HEK293 (cell line): Measurements from ENCODE around the gene SIRT7.

Experiments used
- CTCF ChIP-seq: fragments of 450-650 bp; formaldehyde crosslinking; IDR thresholded peaks from 2 replicates; pipeline ENCODE4 v1.5.1; 2016; ENCODE audit warnings: missing biosample characterization, missing genetic modification characterization
- HOXC10 ChIP-seq: sonication (generic); formaldehyde crosslinking; IDR thresholded peaks from 2 replicates; pipeline ENCODE4 v1.8.1; 2023; ENCODE audit warnings: mild to moderate bottlenecking, missing genetic modification reagents
- INSM2 ChIP-seq: fragments of 450-650 bp; formaldehyde crosslinking; IDR thresholded peaks from 2 replicates; pipeline ENCODE4 v1.5.1; 2016; ENCODE audit warnings: missing biosample characterization, missing genetic modification characterization
- KLF17 ChIP-seq: fragments of 450-650 bp; formaldehyde crosslinking; IDR thresholded peaks from 2 replicates; pipeline ENCODE4 v1.5.1; 2016; ENCODE audit warnings: missing biosample characterization, missing genetic modification characterization
- MEIS1 ChIP-seq: sonication (generic); formaldehyde crosslinking; IDR thresholded peaks from 2 replicates; pipeline ENCODE4 v1.8.1; 2022; ENCODE audit warnings: missing genetic modification reagents, mild to moderate bottlenecking, borderline replicate concordance
- MZF1 ChIP-seq: fragments of 450-650 bp; formaldehyde crosslinking; IDR thresholded peaks from 2 replicates; pipeline ENCODE4 v1.5.1; 2017; ENCODE audit warnings: missing biosample characterization, missing genetic modification characterization, borderline replicate concordance
- SCRT1 ChIP-seq: fragments of 450-650 bp; formaldehyde crosslinking; IDR thresholded peaks from 2 replicates; pipeline ENCODE4 v1.5.1; 2016; ENCODE audit warnings: missing biosample characterization, missing genetic modification characterization, borderline replicate concordance
- ZIC2 ChIP-seq: fragments of 450-650 bp; formaldehyde crosslinking; IDR thresholded peaks from 2 replicates; pipeline ENCODE4 v1.5.1; 2016; ENCODE audit warnings: missing biosample characterization, missing genetic modification characterization
- ZNF121 ChIP-seq: fragments of 450-650 bp; formaldehyde crosslinking; IDR thresholded peaks from 2 replicates; pipeline ENCODE4 v1.5.1; 2016; ENCODE audit warnings: missing biosample characterization, missing genetic modification characterization
- ZNF133 ChIP-seq: fragments of 450-650 bp; formaldehyde crosslinking; IDR thresholded peaks from 2 replicates; pipeline ENCODE4 v1.5.1; 2016; ENCODE audit warnings: missing biosample characterization, missing genetic modification characterization
- ZNF513 ChIP-seq: fragments of 450-650 bp; IDR thresholded peaks from 2 replicates; pipeline ENCODE4 v1.5.1; 2018; ENCODE audit warnings: missing biosample characterization, missing genetic modification characterization
- ZNF561 ChIP-seq: fragments of 450-650 bp; IDR thresholded peaks from 2 replicates; pipeline ENCODE4 v1.5.1; 2018; ENCODE audit warnings: missing biosample characterization, missing genetic modification characterization, borderline replicate concordance
- ZNF580 ChIP-seq: fragments of 450-650 bp; formaldehyde crosslinking; IDR thresholded peaks from 2 replicates; pipeline ENCODE4 v1.5.1; 2016; ENCODE audit warnings: missing biosample characterization, missing genetic modification characterization
- ZNF785 ChIP-seq: fragments of 450-650 bp; formaldehyde crosslinking; IDR thresholded peaks from 2 replicates; pipeline ENCODE4 v1.5.1; 2016; ENCODE audit warnings: missing biosample characterization, missing genetic modification characterization

- TF ChIP-seq MEIS1 (no peak), ZNF580 (no peak), CTCF (tag by site-specific recombination) (no peak), ZNF133 (no peak), ZIC2 (tag by site-specific recombination) (no peak), ZNF513 (tag by site-specific recombination) (no peak), ZNF561 (no peak), INSM2 (no peak), ZNF785 (tag by site-specific recombination) (no peak), HOXC10 (CRISPR knock-in tag) (no peak), MZF1 (tag by site-specific recombination) (no peak), KLF17 (no peak), SCRT1 (no peak), ZNF121 (tag by site-specific recombination) (no peak)
These were observed 21.2 kb upstream of the SIRT7 start for GRCh38 chr17:81939218-81939617.
